Endodermal cell (in vitro differentiated cells): ENCODE data around the gene PTMA. TPM values are rescaled to one million over a fixed set of nuclear protein-coding genes. Genes with fewer than 3 reads are reported as not detected.
A peak's percentile ranks its signal among the peaks of the same experiment; 100 is the strongest.

Source experiments
- DNase-seq: peaks from one replicate; pipeline ENCODE4 v3.0.0-alpha.2; 2017
- H3K27ac ChIP-seq: 2 replicates; pipeline ENCODE4 v1.5.1; 2013; ENCODE audit warnings: mild to moderate bottlenecking, low read depth, low read length, moderate library complexity
- H3K27me3 ChIP-seq: 2 replicates; pipeline ENCODE4 v1.6.1; 2013; ENCODE audit warnings: mild to moderate bottlenecking, low read length, moderate library complexity; ENCODE audit not compliant: insufficient read depth, control insufficient read depth, poor library complexity, severe bottlenecking
- H3K36me3 ChIP-seq: 2 replicates; pipeline ENCODE4 v1.7.0; 2013; ENCODE audit warnings: mild to moderate bottlenecking, low read length, moderate library complexity; ENCODE audit not compliant: control insufficient read depth, insufficient read depth
- H3K4me1 ChIP-seq: one replicate; pipeline ENCODE4 v1.7.0; 2013; ENCODE audit warnings: low read length; ENCODE audit not compliant: control insufficient read depth, insufficient read depth
- H3K4me3 ChIP-seq: 2 replicates; pipeline ENCODE4 v1.5.1; 2013; ENCODE audit warnings: mild to moderate bottlenecking, low read length, moderate library complexity
- H3K9ac ChIP-seq: 2 replicates; pipeline ENCODE4 v1.6.1; 2013; ENCODE audit warnings: mild to moderate bottlenecking, low read length, moderate library complexity; ENCODE audit not compliant: poor library complexity, severe bottlenecking; ENCODE audit errors: extremely low read depth
- H3K9me3 ChIP-seq: 2 replicates; pipeline ENCODE4 v1.6.1; 2013; ENCODE audit warnings: mild to moderate bottlenecking, low read length, moderate library complexity; ENCODE audit not compliant: control insufficient read depth
- H3K27ac Mint-ChIP-seq: 2 replicates; pipeline ENCODE4 v1.8.0; 2020; ENCODE audit warnings: mixed read lengths
- H3K27me3 Mint-ChIP-seq: 2 replicates; pipeline ENCODE4 v1.8.0; 2021; ENCODE audit warnings: mild to moderate bottlenecking, mixed read lengths; ENCODE audit not compliant: insufficient read depth
- H3K36me3 Mint-ChIP-seq: 2 replicates; pipeline ENCODE4 v1.8.0; 2020; ENCODE audit warnings: low read depth, mixed read lengths
- H3K4me1 Mint-ChIP-seq: 2 replicates; pipeline ENCODE4 v1.8.0; 2020; ENCODE audit warnings: mixed read lengths
- H3K4me3 Mint-ChIP-seq: 2 replicates; pipeline ENCODE4 v1.8.0; 2020; ENCODE audit warnings: mild to moderate bottlenecking, moderate library complexity, mixed read lengths
- H3K9me3 Mint-ChIP-seq: 2 replicates; pipeline ENCODE4 v1.8.0; 2020; ENCODE audit warnings: mild to moderate bottlenecking, mixed read lengths
- CTCF ChIP-seq: fragments of 200-600 bp; sonication (generic); conservative IDR thresholded peaks from 2 replicates; pipeline ENCODE4 v1.5.0; 2021; ENCODE audit warnings: antibody characterized with exemption, mild to moderate bottlenecking
- WGBS, 2 experiments: methylation state at CpG; one replicate each; pipeline versions ENCODE4 v1.1.5 to v1.1.7; 2013; ENCODE audit warnings: missing lambda C conversion rate in 2 of 2, mixed read lengths in 1 of 2; ENCODE audit not compliant: insufficient coverage in 1 of 2, insufficient read length in 1 of 2; 5-methylcytosine and 5-hydroxymethylcytosine counted together
- total RNA-seq, 2 donors: library from RNA; stranded (reverse); fragmentation: NEBNext Ultra II Directional in 1 of 2; extraction: Animal tissue kit (Norgen Biotek cat#: 25700) in 1 of 2; gene quantifications; 2 replicates in 1 of 2; 3 replicates in 1 of 2; pipeline ENCODE4 v1.2.1, GENCODE V29; 2021

PTMA gene
- total RNA-seq, 2 donors from 2014 or later = 1,233 to 1,450 TPM

GRCh38 chr2:231726276-231726675, 18.0 kb downstream of the PTMA start:
- no peaks in the 10 kb centered on the region for H3K9me3 ChIP-seq
- DNase-seq = no peak
- TF ChIP-seq CTCF = no peak
- no peak overlapping the region for H3K4me3 ChIP-seq
- H3K27me3 ChIP-seq = no peaks in the 10 kb centered on the region
- WGBS, 2 experiments = 92 to 94% methylated on average over 4 to 8 of the region's 8 CpGs
- no peak overlapping the region for H3K9ac ChIP-seq
- Mint-ChIP-seq H3K9me3 (no peaks in the 10 kb centered on the region), H3K27ac (no peak overlapping the region), H3K4me3 (no peak overlapping the region), H3K27me3 (no peaks in the 10 kb centered on the region), H3K36me3 (peaks cover 2% of the 10 kb centered on the region), H3K4me1 (peaks cover 6% of the 10 kb centered on the region)
- H3K36me3 ChIP-seq = no peaks in the 10 kb centered on the region
- no peak overlapping the region for H3K27ac ChIP-seq
- no peaks in the 10 kb centered on the region for H3K4me1 ChIP-seq

GRCh38 chr2:231727621-231728020, 19.3 kb downstream of the PTMA start:
- Mint-ChIP-seq H3K9me3 (no peaks in the 10 kb centered on the region), H3K36me3 (peaks cover 11% of the 10 kb centered on the region), H3K27me3 (no peaks in the 10 kb centered on the region), H3K27ac (no peak overlapping the region), H3K4me3 (no peak overlapping the region), H3K4me1 (peaks cover 5% of the 10 kb centered on the region)
- no peaks in the 10 kb centered on the region for H3K9me3 ChIP-seq
- H3K4me3 ChIP-seq = no peak overlapping the region
- no peak overlapping the region for H3K27ac ChIP-seq
- no peak for TF ChIP-seq CTCF
- no peaks in the 10 kb centered on the region for H3K4me1 ChIP-seq
- no peak overlapping the region for H3K9ac ChIP-seq
- H3K36me3 ChIP-seq = no peaks in the 10 kb centered on the region
- 63 to 71% methylated on average over 3 to 4 of the region's 4 CpGs for WGBS, 2 experiments
- no peaks in the 10 kb centered on the region for H3K27me3 ChIP-seq
- DNase-seq = peak; percentile 45

GRCh38 chr2:231732604-231733003, 24.3 kb downstream of the PTMA start:
- no peak overlapping the region for H3K27ac ChIP-seq
- 93 to 100% methylated on average over 2 to 3 of the region's 4 CpGs for WGBS, 2 experiments
- H3K27ac Mint-ChIP-seq = no peak overlapping the region
- H3K4me3 ChIP-seq = no peak overlapping the region
- no peaks in the 10 kb centered on the region for H3K9me3 ChIP-seq
- H3K4me1 Mint-ChIP-seq = peaks cover 2% of the 10 kb centered on the region
- no peaks in the 10 kb centered on the region for H3K9me3 Mint-ChIP-seq
- TF ChIP-seq CTCF = peak; percentile 69
- peak; percentile 60 for DNase-seq
- H3K27me3 Mint-ChIP-seq = no peaks in the 10 kb centered on the region
- H3K9ac ChIP-seq = no peak overlapping the region
- H3K36me3 ChIP-seq = peaks cover 7% of the 10 kb centered on the region
- H3K27me3 ChIP-seq = no peaks in the 10 kb centered on the region
- no peaks in the 10 kb centered on the region for H3K4me1 ChIP-seq
- H3K36me3 Mint-ChIP-seq = peaks cover 20% of the 10 kb centered on the region
- H3K4me3 Mint-ChIP-seq = no peak overlapping the region
